HG02623 (cell line): ENCODE measurements around the gene FGGY.
A peak's percentile ranks its signal among the peaks of the same experiment; 100 is the strongest.

Source experiments
- ATAC-seq: cut with Tn5 transposase; IDR thresholded peaks from one replicate; pipeline ENCODE4 v1.9.1; 2021; ENCODE audit warnings: moderate library complexity; ENCODE audit not compliant: unreplicated experiment

Gene FGGY

DNA sequence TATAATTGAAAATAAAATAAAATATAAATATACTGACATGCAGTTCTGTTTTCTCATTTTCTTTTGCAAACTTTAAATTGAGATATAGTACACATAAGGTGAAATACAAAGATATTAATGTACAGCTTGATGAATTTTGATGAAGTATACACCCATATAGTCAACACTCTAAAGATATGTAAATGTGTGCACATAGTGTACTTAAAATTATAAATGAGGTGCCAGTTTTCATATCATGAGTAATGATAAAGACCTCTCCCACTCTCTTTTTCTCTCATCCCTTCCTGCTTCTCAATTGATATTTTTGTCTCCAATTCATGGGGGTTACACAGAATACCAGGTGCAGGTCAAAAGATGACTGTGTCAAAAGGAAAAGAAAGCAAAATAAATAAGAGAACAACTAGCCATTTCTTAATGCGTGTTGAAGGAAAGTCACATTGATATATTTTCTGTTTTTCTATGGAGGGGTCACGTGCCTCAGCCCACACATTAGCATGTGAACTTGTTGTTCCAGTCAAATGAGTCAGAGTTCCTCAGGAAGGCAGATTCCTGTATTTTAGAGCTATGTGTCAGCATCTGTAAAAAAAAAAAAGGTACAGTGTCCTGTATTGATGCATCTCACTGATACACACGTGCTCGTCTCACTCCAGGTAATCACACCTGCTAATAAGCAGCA lies 453.6 kb downstream of the FGGY start:
- ATAC-seq: no peak

- no peak for ATAC-seq
Observed at GRCh38 chr1:59751004-59751395, 454.1 kb downstream of the FGGY start.

- ATAC-seq: no peak
Observed at GRCh38 chr1:59751801-59752200, 454.9 kb downstream of the FGGY start.

DNA sequence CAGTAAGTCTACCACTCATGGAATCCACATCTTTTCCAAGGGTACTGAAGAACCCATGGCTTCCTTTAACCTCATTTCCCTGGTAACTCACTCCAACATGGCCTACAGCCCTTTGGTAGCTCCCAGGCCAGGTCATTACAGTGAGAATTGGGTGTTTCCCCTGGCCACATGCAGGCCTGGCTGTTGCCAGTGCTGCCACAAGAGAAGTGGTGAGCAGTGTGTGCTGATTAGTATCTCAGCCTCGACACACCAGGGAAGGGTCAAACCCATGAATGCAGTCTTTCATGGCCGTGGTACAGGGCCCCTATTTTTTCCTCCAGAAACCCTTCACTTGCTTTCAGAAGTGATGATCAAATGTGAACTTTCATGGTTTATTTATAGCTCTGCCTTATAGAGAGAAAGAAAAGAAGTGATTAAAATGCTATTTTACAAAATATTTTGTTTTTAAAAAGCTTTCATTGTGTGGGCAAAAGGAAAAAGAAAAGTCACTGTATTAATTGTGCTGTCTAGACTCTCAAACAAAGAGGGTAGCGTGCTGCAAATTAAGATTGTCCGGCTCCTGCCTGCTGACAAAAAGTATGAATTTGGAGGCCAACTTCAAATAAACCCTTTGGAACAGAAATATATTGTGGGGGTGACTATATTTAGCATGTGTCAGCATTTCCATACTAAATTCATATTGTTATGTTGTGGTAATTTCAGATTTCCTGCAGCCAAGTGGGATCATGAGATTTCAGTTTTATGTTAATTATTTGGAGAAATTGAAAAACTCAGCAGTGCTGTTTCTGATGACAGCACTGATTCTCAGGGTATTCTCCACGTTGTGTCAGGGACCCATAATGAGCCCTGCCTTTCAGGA lies 455.9 kb downstream of the FGGY start:
- ATAC-seq: peak; percentile 68

GRCh38 chr1:59755069-59755685 lies 458.3 kb downstream of the FGGY start:
- ATAC-seq: no peak

DNA sequence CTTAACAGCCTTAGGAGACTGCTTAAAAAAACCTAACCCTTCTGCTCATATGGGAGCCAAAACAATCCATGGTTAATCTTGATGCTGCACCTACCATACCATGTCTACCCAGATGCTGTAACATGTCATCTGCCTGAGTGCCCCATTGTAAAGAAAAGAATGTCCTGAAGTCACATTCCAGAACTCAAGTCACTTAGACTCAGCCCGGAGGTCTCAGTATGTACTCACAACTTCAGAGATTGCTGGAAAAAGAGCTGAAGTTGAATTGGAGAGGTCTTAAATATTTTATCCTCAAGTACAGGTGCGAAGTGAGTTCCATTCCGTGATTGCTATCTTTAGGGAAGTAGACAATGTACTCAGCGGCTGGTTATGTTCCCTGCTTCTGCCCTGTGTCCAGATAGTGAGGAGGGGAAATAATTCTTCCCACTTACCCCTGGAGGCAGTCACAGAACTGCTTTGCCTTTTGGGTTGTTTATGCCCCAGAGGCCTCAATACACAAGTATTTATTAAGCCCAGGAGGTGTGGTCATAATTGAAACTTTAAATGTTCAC lies 460.4 kb downstream of the FGGY start:
- ATAC-seq: no peak

- peak; percentile 90 for ATAC-seq
Observed at GRCh38 chr1:59759156-59759925, 462.4 kb downstream of the FGGY start.

- ATAC-seq: no peak
Observed at GRCh38 chr1:59761443-59761842, 464.5 kb downstream of the FGGY start.

GRCh38 chr1:59763418-59763817 lies 466.5 kb downstream of the FGGY start:
- ATAC-seq: no peak

- ATAC-seq: no peak
Observed at GRCh38 chr1:59765011-59765730, 468.3 kb downstream of the FGGY start.

- ATAC-seq: no peak
Observed at GRCh38 chr1:59766227-59766855, 469.4 kb downstream of the FGGY start.

DNA sequence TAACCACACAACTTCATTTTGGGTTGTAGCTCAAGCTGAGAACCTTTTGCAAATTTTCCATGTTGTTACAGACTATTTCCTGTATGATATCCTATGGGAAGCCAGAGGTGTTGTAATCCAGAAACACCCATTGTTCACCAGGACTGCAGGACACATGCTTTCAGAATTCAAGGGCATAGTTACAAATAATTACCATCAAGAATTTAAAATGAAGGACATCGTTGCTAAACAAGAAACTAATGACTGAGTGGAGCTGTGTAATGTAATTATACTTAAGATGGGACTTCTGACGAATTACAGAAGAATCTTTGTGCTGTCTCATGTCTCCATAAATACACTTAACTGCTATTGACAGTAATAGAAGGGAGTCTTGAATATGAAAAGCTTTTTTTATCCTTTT lies 470.2 kb downstream of the FGGY start:
- no peak for ATAC-seq

DNA sequence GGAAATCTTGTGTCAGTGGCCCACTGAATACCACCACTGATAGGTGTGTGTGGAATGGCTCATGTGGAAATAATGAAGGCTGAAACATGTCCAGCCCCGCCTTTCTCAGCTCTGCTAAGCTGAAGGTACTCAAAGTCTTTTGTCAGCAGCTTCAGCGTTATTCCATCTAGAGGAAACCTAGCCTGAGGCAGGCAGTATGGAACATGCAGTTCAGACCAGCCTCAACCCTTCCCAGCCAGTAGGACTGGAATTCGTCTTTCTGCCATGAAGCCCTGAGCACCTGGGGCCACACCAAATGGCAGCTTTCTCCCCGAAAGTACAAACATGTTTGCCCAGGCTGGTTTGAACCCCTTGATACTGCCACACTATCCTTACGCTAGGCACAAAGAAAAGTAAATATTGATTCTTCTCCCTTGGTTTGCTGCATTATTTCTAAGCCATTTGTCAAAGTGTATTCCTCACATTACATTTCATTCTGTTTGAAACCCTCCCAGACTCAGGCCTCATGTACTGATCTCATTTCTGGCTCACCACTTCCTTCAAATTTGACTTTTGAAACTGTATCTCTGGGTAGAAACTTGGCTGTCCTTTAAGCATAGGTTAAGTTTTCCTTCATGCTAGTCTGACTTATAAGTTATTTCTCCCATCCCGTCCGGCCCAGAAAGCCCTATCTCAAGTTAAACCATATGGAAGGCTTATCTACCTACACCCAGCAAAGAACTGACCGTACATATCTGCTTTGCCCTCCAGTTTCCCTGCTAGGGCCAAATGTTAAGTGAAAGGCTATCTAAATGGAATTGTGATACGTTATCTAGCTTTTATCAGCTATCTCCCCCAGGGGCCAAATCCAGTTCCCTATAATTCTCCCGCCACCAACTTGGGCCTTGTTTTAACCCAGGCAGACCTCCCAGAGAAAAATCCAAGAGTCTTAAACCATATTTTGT lies 472.2 kb downstream of the FGGY start:
- ATAC-seq: no peak

DNA sequence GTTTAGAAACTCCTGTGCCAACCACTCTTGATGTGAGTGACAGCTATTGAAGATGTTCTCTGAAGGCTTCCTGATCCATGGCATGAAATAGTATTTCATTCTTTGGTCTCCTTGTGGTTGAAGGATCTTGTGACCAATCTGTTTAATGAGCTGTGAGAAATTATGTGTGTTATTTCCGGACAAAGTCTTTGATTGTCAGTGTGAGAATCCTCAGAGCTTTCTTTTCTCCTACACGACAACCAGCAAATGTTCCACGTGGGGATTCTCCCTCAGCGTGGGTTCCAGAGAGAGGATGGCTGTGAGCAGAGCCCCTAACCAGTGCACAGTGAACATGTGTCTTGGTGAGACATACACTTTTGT lies 472.8 kb downstream of the FGGY start:
- ATAC-seq: no peak

DNA sequence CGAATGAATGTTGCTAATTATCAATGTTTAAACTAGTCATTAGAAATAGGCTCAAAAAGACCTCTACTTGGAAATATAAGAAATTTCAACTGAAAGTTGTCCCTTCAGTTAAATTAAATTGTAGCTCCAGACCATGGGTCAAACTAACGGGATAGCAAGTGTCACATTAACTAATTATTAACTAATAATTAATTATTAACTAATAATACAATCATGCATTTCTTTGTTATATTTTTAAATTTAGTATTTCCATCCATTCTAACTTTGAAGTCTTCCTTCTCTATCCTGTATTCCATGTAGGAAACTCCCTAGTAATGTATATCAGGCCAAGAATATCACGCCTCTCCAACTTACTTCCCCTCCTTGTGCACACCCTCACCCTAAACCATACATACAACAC lies 474.5 kb downstream of the FGGY start:
- no peak for ATAC-seq

GRCh38 chr1:59775480-59775879 lies 478.6 kb downstream of the FGGY start:
- no peak for ATAC-seq

DNA sequence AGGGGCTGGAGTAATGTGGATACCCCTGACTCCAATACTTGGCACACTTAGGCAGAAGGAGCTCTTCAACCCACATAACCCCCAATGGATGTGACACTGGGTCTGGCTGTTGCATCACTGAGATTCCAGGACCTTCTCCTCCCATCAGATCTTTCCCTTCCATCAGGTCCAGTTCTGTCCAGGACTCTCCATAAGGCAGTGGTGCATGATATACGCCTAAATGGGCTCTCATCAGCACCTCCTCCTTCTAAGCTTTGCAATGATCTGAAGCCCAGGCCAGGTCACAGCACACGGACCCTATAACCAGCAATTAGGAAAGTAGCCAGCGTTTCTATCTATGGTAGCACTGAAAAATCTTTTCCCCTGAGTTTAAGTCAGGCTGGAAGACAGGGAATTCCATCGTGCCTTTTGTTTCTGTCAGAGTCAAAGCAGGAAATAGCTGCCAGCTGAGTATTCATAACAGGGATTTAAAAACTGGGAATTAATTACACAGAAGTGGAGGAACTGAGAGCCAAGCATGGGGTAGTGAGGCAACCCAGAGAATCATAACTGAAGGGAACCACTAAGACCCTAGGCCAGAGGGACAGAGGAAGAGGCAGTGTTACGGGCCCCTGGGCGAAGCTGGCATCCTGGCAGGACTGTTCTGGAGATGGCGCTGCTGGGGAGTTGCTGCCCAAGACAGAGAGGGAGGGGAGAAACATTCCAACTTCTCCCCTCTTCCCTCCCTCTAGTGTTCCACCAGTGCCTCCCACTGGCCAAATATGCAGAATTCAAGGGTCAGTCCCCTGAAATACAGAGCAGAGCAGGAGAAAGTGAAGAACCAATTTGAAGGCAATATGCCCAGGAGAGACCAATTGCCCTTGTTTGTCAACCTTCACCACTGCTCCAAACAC lies 480.3 kb downstream of the FGGY start:
- ATAC-seq: no peak

- ATAC-seq: no peak
Observed at GRCh38 chr1:59779949-59780348, 483.1 kb downstream of the FGGY start.
